WI38 (cell line): ENCODE data around the gene OR10Z1.

Source experiments
- H3K4me3 ChIP-seq: 2 replicates; pipeline ENCODE4 v1.5.1; 2011; ENCODE audit warnings: low read depth, mild to moderate bottlenecking, control low read depth, low read length
- TF ChIP-seq, protein P1 (sequence below): IDR thresholded peaks from 2 replicates; pipeline ENCODE4 v1.5.1; 2012; ENCODE audit warnings: low read depth, mild to moderate bottlenecking, control low read depth, low read length

OR10Z1 gene

DNA sequence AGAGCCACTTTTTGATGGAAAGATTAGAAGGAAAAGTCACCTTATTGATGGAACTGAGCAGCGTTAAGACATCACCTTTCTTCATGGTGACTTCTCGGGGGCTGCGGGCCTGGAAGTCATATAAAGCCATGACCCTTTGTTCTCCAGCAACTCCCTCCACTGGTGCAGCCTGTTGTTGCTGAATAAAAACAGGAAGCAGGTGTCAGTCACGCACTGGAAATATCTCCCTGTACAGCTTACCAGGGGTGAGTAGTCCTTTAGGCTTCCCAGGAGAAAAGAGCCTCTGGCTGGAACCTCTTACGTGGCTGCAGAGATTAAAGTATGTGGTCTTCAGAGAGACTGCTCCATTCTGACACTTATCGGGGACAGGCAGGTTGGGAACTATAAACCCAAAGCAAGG, 49.5 kb downstream of the OR10Z1 start:
- TF ChIP-seq, protein P1, sequence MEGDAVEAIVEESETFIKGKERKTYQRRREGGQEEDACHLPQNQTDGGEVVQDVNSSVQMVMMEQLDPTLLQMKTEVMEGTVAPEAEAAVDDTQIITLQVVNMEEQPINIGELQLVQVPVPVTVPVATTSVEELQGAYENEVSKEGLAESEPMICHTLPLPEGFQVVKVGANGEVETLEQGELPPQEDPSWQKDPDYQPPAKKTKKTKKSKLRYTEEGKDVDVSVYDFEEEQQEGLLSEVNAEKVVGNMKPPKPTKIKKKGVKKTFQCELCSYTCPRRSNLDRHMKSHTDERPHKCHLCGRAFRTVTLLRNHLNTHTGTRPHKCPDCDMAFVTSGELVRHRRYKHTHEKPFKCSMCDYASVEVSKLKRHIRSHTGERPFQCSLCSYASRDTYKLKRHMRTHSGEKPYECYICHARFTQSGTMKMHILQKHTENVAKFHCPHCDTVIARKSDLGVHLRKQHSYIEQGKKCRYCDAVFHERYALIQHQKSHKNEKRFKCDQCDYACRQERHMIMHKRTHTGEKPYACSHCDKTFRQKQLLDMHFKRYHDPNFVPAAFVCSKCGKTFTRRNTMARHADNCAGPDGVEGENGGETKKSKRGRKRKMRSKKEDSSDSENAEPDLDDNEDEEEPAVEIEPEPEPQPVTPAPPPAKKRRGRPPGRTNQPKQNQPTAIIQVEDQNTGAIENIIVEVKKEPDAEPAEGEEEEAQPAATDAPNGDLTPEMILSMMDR, result no peak
- no peak overlapping the region for H3K4me3 ChIP-seq
